GM23338 (cell line): ENCODE results near the gene PREB. TPM values are rescaled to one million over a fixed set of nuclear protein-coding genes. Genes with fewer than 3 reads are reported as not detected.
A peak's percentile ranks its signal among the peaks of the same experiment; 100 is the strongest.

Experiments
- ATAC-seq: fragments of 200-7000 bp; cut with Tn5 transposase; 3 replicates; pipeline ENCODE4 v1.9.1; 2020
- DNase-seq: peaks from one replicate; pipeline ENCODE4 v3.0.0-alpha.2; 2015; ENCODE audit warnings: low spot score
- H2AFZ ChIP-seq: fragments of 200-600 bp; sonication (generic); 2 replicates; pipeline ENCODE4 v1.8.0; 2016; ENCODE audit warnings: antibody characterized with exemption, mild to moderate bottlenecking, moderate library complexity
- H3F3A ChIP-seq: fragments of 200-600 bp; sonication (generic); replicated peaks from 2 replicates; pipeline ENCODE4 v1.8.0; 2017; ENCODE audit warnings: antibody characterized with exemption, mixed run types, low read depth
- H3K27ac ChIP-seq: fragments of 200-600 bp; sonication (generic); 2 replicates; pipeline ENCODE4 v1.6.1; 2016; ENCODE audit warnings: low read depth
- H3K27me3 ChIP-seq: fragments of 200-600 bp; sonication (generic); 2 replicates; pipeline ENCODE4 v1.8.0; 2016; ENCODE audit warnings: mild to moderate bottlenecking, mixed run types, moderate library complexity; ENCODE audit not compliant: insufficient read depth
- H3K36me3 ChIP-seq: fragments of 200-600 bp; sonication (generic); 2 replicates; pipeline ENCODE4 v1.8.0; 2016; ENCODE audit warnings: mild to moderate bottlenecking; ENCODE audit not compliant: insufficient read depth
- H3K4me1 ChIP-seq: fragments of 200-600 bp; sonication (generic); 2 replicates; pipeline ENCODE4 v1.8.0; 2016; ENCODE audit warnings: mild to moderate bottlenecking, moderate library complexity; ENCODE audit not compliant: insufficient read depth
- H3K4me2 ChIP-seq: fragments of 200-600 bp; sonication (generic); 2 replicates; pipeline ENCODE4 v1.7.1; 2017; ENCODE audit warnings: mixed run types
- H3K4me3 ChIP-seq: fragments of 200-600 bp; sonication (generic); 2 replicates; pipeline ENCODE4 v1.6.1; 2016; ENCODE audit warnings: mixed run types
- H3K79me2 ChIP-seq: fragments of 200-600 bp; sonication (generic); replicated peaks from 2 replicates; pipeline ENCODE4 v1.8.0; 2017; ENCODE audit warnings: mild to moderate bottlenecking; ENCODE audit not compliant: insufficient read depth
- H3K9me2 ChIP-seq: fragments of 200-600 bp; sonication (generic); 2 replicates; pipeline ENCODE4 v1.8.0; 2017; ENCODE audit not compliant: insufficient read depth
- H4K20me1 ChIP-seq: fragments of 200-600 bp; sonication (generic); replicated peaks from 2 replicates; pipeline ENCODE4 v1.8.0; 2017; ENCODE audit warnings: mild to moderate bottlenecking; ENCODE audit not compliant: insufficient read depth
- H3K27ac Mint-ChIP-seq: 2 replicates; pipeline ENCODE4 v1.8.0; 2020; ENCODE audit warnings: inconsistent platforms, mild to moderate bottlenecking, moderate library complexity, mixed read lengths
- H3K27me3 Mint-ChIP-seq: 3 replicates; pipeline ENCODE4 v1.8.0; 2022; ENCODE audit warnings: low read depth, mild to moderate bottlenecking, moderate library complexity, mixed read lengths, inconsistent platforms; ENCODE audit not compliant: insufficient read depth, poor library complexity
- H3K36me3 Mint-ChIP-seq: 3 replicates; pipeline ENCODE4 v1.8.0; 2021; ENCODE audit warnings: low read depth, mild to moderate bottlenecking, inconsistent platforms, moderate library complexity, mixed read lengths
- H3K4me1 Mint-ChIP-seq: 3 replicates; pipeline ENCODE4 v1.8.0; 2020; ENCODE audit warnings: mild to moderate bottlenecking, inconsistent platforms, mixed read lengths
- H3K4me3 Mint-ChIP-seq: 3 replicates; pipeline ENCODE4 v1.8.0; 2021; ENCODE audit warnings: moderate library complexity, mild to moderate bottlenecking, inconsistent platforms, mixed read lengths
- H3K9me3 Mint-ChIP-seq: 3 replicates; pipeline ENCODE4 v1.8.0; 2020; ENCODE audit warnings: moderate library complexity, mild to moderate bottlenecking, inconsistent platforms, mixed read lengths
- CREB1 ChIP-seq: fragments of 250-450 bp; sonication (Bioruptor Pico); IDR thresholded peaks from 2 replicates; pipeline ENCODE4 v1.5.0; 2020; ENCODE audit warnings: low read depth, mild to moderate bottlenecking, moderate library complexity
- CTCF ChIP-seq, 2 experiments: fragments of 200-600 bp in 1 of 2; sonication (generic) in 1 of 2; conservative IDR thresholded peaks; 2 replicates each; pipeline versions ENCODE4 v1.5.1 to v1.6.1; 2016 to 2017; ENCODE audit warnings: antibody characterized with exemption in 2 of 2, low read depth in 2 of 2, mild to moderate bottlenecking in 2 of 2, moderate library complexity in 1 of 2
- ETS1 ChIP-seq: IDR thresholded peaks from 2 replicates; pipeline ENCODE4 v1.6.1; 2016; ENCODE audit warnings: antibody characterized with exemption
- EZH2 ChIP-seq: fragments of 200-600 bp; sonication (generic); IDR thresholded peaks from one replicate; pipeline ENCODE4 v1.8.0; 2017; ENCODE audit warnings: antibody characterized with exemption, mild to moderate bottlenecking, low read depth; ENCODE audit not compliant: unreplicated experiment
- EZH2phosphoT487 ChIP-seq: fragments of 200-600 bp; sonication (generic); IDR thresholded peaks from one replicate; pipeline ENCODE4 v1.8.1; 2018; ENCODE audit warnings: antibody characterized with exemption; ENCODE audit not compliant: unreplicated experiment
- JUNB ChIP-seq: IDR thresholded peaks from one replicate; pipeline ENCODE4 v1.6.1; 2016; ENCODE audit warnings: antibody characterized with exemption; ENCODE audit not compliant: unreplicated experiment
- NANOG ChIP-seq: IDR thresholded peaks from 2 replicates; pipeline ENCODE4 v1.6.1; 2016; ENCODE audit warnings: antibody characterized with exemption, borderline replicate concordance
- REST ChIP-seq: IDR thresholded peaks from one replicate; pipeline ENCODE4 v1.6.1; 2018; ENCODE audit warnings: antibody characterized with exemption; ENCODE audit not compliant: unreplicated experiment
- STAT1 ChIP-seq: IDR thresholded peaks from one replicate; pipeline ENCODE4 v1.6.1; 2016; ENCODE audit warnings: antibody characterized with exemption; ENCODE audit not compliant: unreplicated experiment
- ZNF114 ChIP-seq: fragments of 250-450 bp; sonication (Bioruptor Pico); IDR thresholded peaks from 2 replicates; pipeline ENCODE4 v1.5.0; 2020; ENCODE audit warnings: mild to moderate bottlenecking, moderate library complexity
- ZNF331 ChIP-seq: fragments of 250-450 bp; sonication (Bioruptor Pico); IDR thresholded peaks from 2 replicates; pipeline ENCODE4 v1.5.0; 2020; ENCODE audit warnings: low read depth, mild to moderate bottlenecking, moderate library complexity
- polyA plus RNA-seq: library from polyadenylated mRNA; unstranded; fragments of >200 nt; fragmentation: Nextera tagmentation; extraction: Ambion mirVana; gene quantifications from 2 replicates; pipeline ENCODE4 v1.2.1, GENCODE V29; 2016
- total RNA-seq: library from RNA; depleted of rRNA; stranded (reverse); fragments of >200 nt; shearing (Covaris generic); gene quantifications from 2 replicates; pipeline ENCODE4 v1.2.3, GENCODE V29; 2014

Gene PREB
- total and polyA plus RNA-seq, 2 experiments from 2014 or later = 41.2 to 79.7 TPM

GRCh38 chr2:27159271-27159670 is 24.8 kb upstream of the PREB start (continued):
- TF ChIP-seq REST = no peak
- no peak for TF ChIP-seq JUNB
- no peak for TF ChIP-seq STAT1
- TF ChIP-seq CTCF (conservative IDR thresholded peaks at IDR 0.05; ENCODE audit: low read depth in 2 of 2) = no peak
- no peak for TF ChIP-seq NANOG
- no peak for TF ChIP-seq ZNF331 (CRISPR knock-in tag)

- Histone ChIP-seq H3K4me3 (no peak overlapping the region), H3K79me2 (no peaks in the 10 kb centered on the region), H3K4me1 (no peaks in the 10 kb centered on the region), H2AFZ (peak overlapping the region; percentile 66; the same call in 1 of the 2 replicates), H3K9me2 (no peaks in the 10 kb centered on the region), H3K4me2 (no peak overlapping the region), H3F3A (no peaks in the 10 kb centered on the region), H3K27ac (no peak overlapping the region), H3K27me3 (no peaks in the 10 kb centered on the region), H4K20me1 (no peaks in the 10 kb centered on the region), H3K36me3 (no peaks in the 10 kb centered on the region)
- ATAC-seq (peak; percentile 19; the same call in 2 of the 3 replicates), DNase-seq (no peak)
- H3K4me3 Mint-ChIP-seq = no peak overlapping the region
- H3K9me3 Mint-ChIP-seq = no peaks in the 10 kb centered on the region
- H3K36me3 Mint-ChIP-seq = no peaks in the 10 kb centered on the region
- H3K4me1 Mint-ChIP-seq = peaks cover 2% of the 10 kb centered on the region; the same call in 2 of the 3 replicates
- H3K27me3 Mint-ChIP-seq = peaks cover 15% of the 10 kb centered on the region
- TF ChIP-seq NANOG (no peak), EZH2 (no peak), ZNF114 (CRISPR knock-in tag) (no peak), ETS1 (no peak), CREB1 (no peak), ZNF331 (CRISPR knock-in tag) (no peak), EZH2phosphoT487 (no peak)
- no peak overlapping the region for H3K27ac Mint-ChIP-seq
Observed at GRCh38 chr2:27158468-27158867, 24.0 kb upstream of the PREB start.
